ENCODE results near the gene BTBD2. TPM values are rescaled to one million over a fixed set of nuclear protein-coding genes. Genes with fewer than 3 reads are reported as not detected.

BTBD2 gene
- total and polyA plus RNA-seq, 2 of the 8 experiments (the other 6 are each of a cell fraction or from before 2014, with no cell fraction given) = 91.7 to 92.3 TPM

DNA sequence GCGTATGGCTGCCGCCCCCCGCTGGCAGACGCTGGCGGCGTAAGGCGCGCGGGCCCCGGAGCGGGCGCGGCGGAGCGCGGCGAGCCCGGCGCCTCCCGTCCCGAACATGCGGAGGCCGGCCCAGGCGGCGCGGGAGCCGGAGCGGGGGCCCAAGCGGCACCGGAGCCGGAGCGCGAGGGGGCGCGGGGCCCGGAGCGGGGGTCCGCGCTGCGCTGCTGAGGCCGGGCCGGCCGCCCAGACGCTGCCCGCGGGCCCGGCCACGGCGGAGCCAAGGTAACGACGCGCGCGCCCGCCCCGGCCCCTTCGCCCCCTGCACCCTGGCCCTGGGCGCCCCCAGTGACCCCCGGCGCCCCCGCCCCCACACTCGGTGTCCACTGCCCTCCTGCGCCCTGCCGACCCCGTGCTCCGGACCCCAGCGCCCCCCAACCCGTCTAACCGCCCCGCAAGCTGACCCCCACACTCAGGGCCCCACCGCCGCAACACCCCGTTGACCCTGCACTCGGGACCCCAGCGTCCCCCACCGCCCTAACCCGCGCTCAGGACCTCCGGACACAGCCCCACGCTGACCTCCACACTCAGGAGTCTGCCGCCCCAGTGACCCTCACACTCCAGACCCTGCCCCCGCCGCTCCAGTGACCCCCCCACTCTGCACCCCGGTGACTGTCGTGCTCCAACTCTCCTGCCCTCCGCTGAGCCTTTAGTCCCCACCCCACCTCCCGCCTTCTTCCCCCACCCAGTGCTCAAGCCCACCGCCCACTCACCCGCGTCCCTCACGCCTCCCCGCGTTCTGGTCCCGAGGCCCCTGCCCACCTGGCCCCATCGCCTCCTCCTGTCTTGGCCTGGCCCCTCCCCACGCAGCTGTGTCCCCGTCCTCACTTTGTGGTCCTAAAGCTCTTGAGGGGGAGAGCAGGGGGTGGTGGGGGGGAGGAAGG, 74.1 kb downstream of the BTBD2 start, which contains the start of gene CSNK1G2:
Gene CSNK1G2 (plus strand): TSS at position 27 of the 932 bp plus-strand sequence. CDS start 28,601 bp downstream, outside the sequence.
- peak within 1 kb of the TSS; percentile 98 for H3K56ac ChIP-seq (replicated peaks; ENCODE audit: insufficient read length, low read depth, low read length)
- ChIA-PET POLR2A (ENCODE audit: partially characterized antibody) (interaction anchor here (0.7 to 1.6 kb wide), 3 partner anchors 46 to 840 kb away, joined by 3 to 5 read pairs (median 3); no protein-coding TSS in a partner anchor), CTCF (ENCODE audit: partially characterized antibody) (interaction anchor here (0.7 to 1.3 kb wide), 4 partner anchors 11 to 207 kb away, joined by 3 to 5 read pairs (median 3); no protein-coding TSS in a partner anchor)
- H3K27me3 ChIP-seq (replicated peaks in 1 of 4; ENCODE audit: control insufficient read depth in 3 of 4, extremely low read depth in 1 of 4, insufficient read depth in 3 of 4, low read length in 3 of 4) = no peaks in the 10 kb centered on the region
- H3K18ac ChIP-seq (ENCODE audit: extremely low read depth, low read length) = peak within 1 kb of the TSS; percentile 97
- H2AK5ac ChIP-seq (ENCODE audit: low read depth, low read length) = no peak within 1 kb of the TSS
- H3K4me1 ChIP-seq (replicated peaks in 1 of 4; ENCODE audit: control insufficient read depth in 3 of 4, insufficient read depth in 4 of 4, low read length in 3 of 4) = peaks cover 0 to 22% (median 11%) of the 10 kb centered on the region in 4 experiments; a peak in 6 of 7 replicates
- H3K36me3 ChIP-seq (ENCODE audit: control insufficient read depth in 2 of 4, insufficient read depth in 4 of 4, low read length in 3 of 4) = no peaks in the 10 kb centered on the region
- 14% methylated on average over 7 of the region's 97 CpGs; no CpG with 5 or more reads in 1 of the 2 experiments for WGBS, 2 experiments (ENCODE audit: extremely low coverage in 1 of 2, insufficient coverage in 1 of 2, insufficient read length in 1 of 2, insufficient replicate concordance in 2 of 2, low coverage in 1 of 2, low lambda C conversion rate in 2 of 2, missing lambda C conversion rate in 1 of 2)
- no peak within 1 kb of the TSS for H3K14ac ChIP-seq (ENCODE audit: insufficient read length)
- H3K23ac ChIP-seq (ENCODE audit: insufficient read length) = no peak within 1 kb of the TSS
- H3K27ac ChIP-seq (ENCODE audit: low read depth, low read length) = peak within 1 kb of the TSS; percentile 89
- H2AFZ ChIP-seq (ENCODE audit: low read length) = peak within 1 kb of the TSS; percentile 87; the same call in 1 of the 2 replicates
- H3K4me3 ChIP-seq (ENCODE audit: extremely low read depth in 1 of 4, insufficient read depth in 2 of 4, low read depth in 3 of 4, low read length in 4 of 4) = peak within 1 kb of the TSS; percentile 65 to 98 (median 91)
- DNase-seq (ENCODE audit: low read depth in 1 of 2, low spot score in 2 of 2) = no peak
- H3K9me3 ChIP-seq (ENCODE audit: insufficient read depth in 2 of 2, low read depth in 1 of 2, low read length in 1 of 2) = no peaks in the 10 kb centered on the region
- H4K91ac ChIP-seq (replicated peaks; ENCODE audit: insufficient read length, low read length) = peak within 1 kb of the TSS; percentile 96
- peaks cover 21 to 22% of the 10 kb centered on the region in 2 experiments for H4K20me1 ChIP-seq (replicated peaks in 1 of 2; ENCODE audit: control insufficient read depth in 1 of 2, insufficient read depth in 2 of 2, low read length in 2 of 2)
- H2BK5ac ChIP-seq (ENCODE audit: low read depth, low read length) = peak within 1 kb of the TSS; percentile 93
- peak within 1 kb of the TSS; percentile 83 for H2BK120ac ChIP-seq (replicated peaks; ENCODE audit: low read depth, low read length)
- H3K79me2 ChIP-seq (ENCODE audit: control insufficient read depth in 1 of 2, insufficient read depth in 2 of 2, low read length in 2 of 2) = peaks cover 34 to 43% of the 10 kb centered on the region in 2 experiments
- H2BK12ac ChIP-seq (ENCODE audit: low read depth, low read length) = no peak within 1 kb of the TSS
- TF ChIP-seq KDM4A (IDR thresholded peaks at IDR 0.05; ENCODE audit: low read depth, low read length, severe bottlenecking) (peak; percentile 75), EGR1 (IDR thresholded peaks at IDR 0.05; ENCODE audit: borderline replicate concordance, low read depth, low read length) (0 out of 2 replicates have a peak, but pooled peaks have one; percentile 6), CBX8 (IDR thresholded peaks at IDR 0.05; ENCODE audit: borderline replicate concordance, low read depth, low read length) (no peak), KDM1A (IDR thresholded peaks at IDR 0.05; ENCODE audit: borderline replicate concordance, low read length) (no peak)
- TF ChIP-seq, protein P1, sequence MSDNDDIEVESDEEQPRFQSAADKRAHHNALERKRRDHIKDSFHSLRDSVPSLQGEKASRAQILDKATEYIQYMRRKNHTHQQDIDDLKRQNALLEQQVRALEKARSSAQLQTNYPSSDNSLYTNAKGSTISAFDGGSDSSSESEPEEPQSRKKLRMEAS (IDR thresholded peaks at IDR 0.05) = no peak
- peak within 1 kb of the TSS; percentile 75 to 93 for H3K4me2 ChIP-seq (ENCODE audit: insufficient read depth in 1 of 2, low read depth in 2 of 2, low read length in 2 of 2)
- peaks cover 15% of the 10 kb centered on the region; the same call in 1 of the 2 replicates for H3K23me2 ChIP-seq (ENCODE audit: low read depth, low read length)
- H3K79me1 ChIP-seq (ENCODE audit: low read depth, low read length) = peaks cover 2% of the 10 kb centered on the region
- peak within 1 kb of the TSS; percentile 85 for H3K4ac ChIP-seq (replicated peaks; ENCODE audit: insufficient read length, low read depth, low read length)
- no peak for FAIRE-seq
- H2BK15ac ChIP-seq (ENCODE audit: low read length) = no peak within 1 kb of the TSS
- H4K8ac ChIP-seq (ENCODE audit: extremely low read depth, insufficient read depth, low read length) = peak within 1 kb of the TSS; percentile 96
- no peak within 1 kb of the TSS for H2BK20ac ChIP-seq (ENCODE audit: low read length)
- peak within 1 kb of the TSS; percentile 83 for H4K5ac ChIP-seq (ENCODE audit: insufficient read length, low read depth, low read length)
- peak within 1 kb of the TSS; percentile 34 to 83 (median 74); a peak in 6 of 7 replicates for H3K9ac ChIP-seq (replicated peaks in 1 of 4; ENCODE audit: extremely low read depth in 1 of 4, low read depth in 3 of 4, low read length in 3 of 4)
